ENCODE measurements around the gene RABGGTA. TPM values are rescaled to one million over a fixed set of nuclear protein-coding genes. Genes with fewer than 3 reads are reported as not detected.

The RABGGTA gene
- total and polyA plus RNA-seq, 9 donors = 7.9 to 48.3 (median 23.1) TPM

GRCh38 chr14:24260780-24261157 lies 10.6 kb downstream of the RABGGTA start:
- Histone ChIP-seq H3K27me3 (no peaks in the 10 kb centered on the region), H3K4me3 (no peak overlapping the region), H3K9me3 (no peaks in the 10 kb centered on the region), H3K36me3 (no peaks in the 10 kb centered on the region), H3K27ac (no peak overlapping the region), H3K4me1 (ENCODE audit: insufficient read depth) (peaks cover 3% of the 10 kb centered on the region)
- TF ChIP-seq POLR2A (IDR thresholded peaks at IDR 0.05) (no peak), CTCF (IDR thresholded peaks at IDR 0.05) (no peak), EP300 (IDR thresholded peaks at IDR 0.05) (no peak)
- intact Hi-C loops (cut with DNase I) = no loop called here
- no peak for DNase-seq
- 81 to 89% (median 83%) methylated on average over 4 of the region's 4 CpGs for WGBS, 3 donors

- 82 to 85% (median 83%) methylated on average over 16 of the region's 16 CpGs for WGBS, 3 donors
- no peaks in the 10 kb centered on the region for H3K36me3 ChIP-seq
- TF ChIP-seq EP300 (IDR thresholded peaks at IDR 0.05) = no peak
- TF ChIP-seq CTCF (IDR thresholded peaks at IDR 0.05) = no peak
- no peak for TF ChIP-seq POLR2A (IDR thresholded peaks at IDR 0.05)
Observed at GRCh38 chr14:24260026-24260779, 11.2 kb downstream of the RABGGTA start.

GRCh38 chr14:24259282-24260025 lies 11.9 kb downstream of the RABGGTA start:
- peak in 4 of 5 donors; percentile 36 to 66 (median 49) for DNase-seq
- H3K27me3 ChIP-seq = no peaks in the 10 kb centered on the region
- peaks cover 3% of the 10 kb centered on the region for H3K4me1 ChIP-seq (ENCODE audit: insufficient read depth)
- H3K36me3 ChIP-seq = no peaks in the 10 kb centered on the region
- intact Hi-C loops (cut with DNase I) = no loop called here
- H3K27ac ChIP-seq = no peak overlapping the region
- H3K9me3 ChIP-seq = no peaks in the 10 kb centered on the region
- TF ChIP-seq CTCF (IDR thresholded peaks at IDR 0.05) (no peak), POLR2A (IDR thresholded peaks at IDR 0.05) (no peak), EP300 (IDR thresholded peaks at IDR 0.05) (no peak)
- no peak overlapping the region for H3K4me3 ChIP-seq
- 49 to 62% (median 51%) methylated on average over 16 of the region's 16 CpGs for WGBS, 3 donors

More at GRCh38 chr14:24260026-24260779, 11.2 kb downstream of the RABGGTA start:
- Histone ChIP-seq H3K9me3 (no peaks in the 10 kb centered on the region), H3K4me1 (ENCODE audit: insufficient read depth) (peaks cover 3% of the 10 kb centered on the region), H3K27ac (no peak overlapping the region), H3K27me3 (no peaks in the 10 kb centered on the region), H3K4me3 (no peak overlapping the region)
- intact Hi-C loops (cut with DNase I) = no loop called here
- DNase-seq = no peak

- Histone ChIP-seq H3K27ac (no peak overlapping the region), H3K36me3 (no peaks in the 10 kb centered on the region), H3K9me3 (no peaks in the 10 kb centered on the region), H3K27me3 (no peaks in the 10 kb centered on the region), H3K4me3 (no peak overlapping the region), H3K4me1 (ENCODE audit: insufficient read depth) (peaks cover 3% of the 10 kb centered on the region)
- peak in 1 of 5 donors; percentile 26 for DNase-seq
- intact Hi-C loops (cut with DNase I) = no loop called here
- 83 to 88% (median 87%) methylated on average over 18 of the region's 18 CpGs for WGBS, 3 donors
- TF ChIP-seq CTCF (IDR thresholded peaks at IDR 0.05) (no peak), POLR2A (IDR thresholded peaks at IDR 0.05) (no peak), EP300 (IDR thresholded peaks at IDR 0.05) (no peak)
Observed at GRCh38 chr14:24258548-24259265, 12.7 kb downstream of the RABGGTA start.

All from ovary (tissue), 9 donors.